Activated CD4-positive, alpha-beta T cell treated with anti-CD3 and anti-CD28 coated beads, Interleukin-2, amount 50 U/mL, for 16 hours (primary cell): Measurements from ENCODE around the gene FKBP10.
"Not testable (repeated sequence)": the region's sequence is repeated elsewhere in the genome, so short reads cannot be mapped to it uniquely, and the experiment has no call there.

ENCODE experiments used
- DNase-seq: peaks from one replicate; pipeline ENCODE4 v3.0.0-alpha.2; 2020

FKBP10 gene, protein sequence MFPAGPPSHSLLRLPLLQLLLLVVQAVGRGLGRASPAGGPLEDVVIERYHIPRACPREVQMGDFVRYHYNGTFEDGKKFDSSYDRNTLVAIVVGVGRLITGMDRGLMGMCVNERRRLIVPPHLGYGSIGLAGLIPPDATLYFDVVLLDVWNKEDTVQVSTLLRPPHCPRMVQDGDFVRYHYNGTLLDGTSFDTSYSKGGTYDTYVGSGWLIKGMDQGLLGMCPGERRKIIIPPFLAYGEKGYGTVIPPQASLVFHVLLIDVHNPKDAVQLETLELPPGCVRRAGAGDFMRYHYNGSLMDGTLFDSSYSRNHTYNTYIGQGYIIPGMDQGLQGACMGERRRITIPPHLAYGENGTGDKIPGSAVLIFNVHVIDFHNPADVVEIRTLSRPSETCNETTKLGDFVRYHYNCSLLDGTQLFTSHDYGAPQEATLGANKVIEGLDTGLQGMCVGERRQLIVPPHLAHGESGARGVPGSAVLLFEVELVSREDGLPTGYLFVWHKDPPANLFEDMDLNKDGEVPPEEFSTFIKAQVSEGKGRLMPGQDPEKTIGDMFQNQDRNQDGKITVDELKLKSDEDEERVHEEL

DNA sequence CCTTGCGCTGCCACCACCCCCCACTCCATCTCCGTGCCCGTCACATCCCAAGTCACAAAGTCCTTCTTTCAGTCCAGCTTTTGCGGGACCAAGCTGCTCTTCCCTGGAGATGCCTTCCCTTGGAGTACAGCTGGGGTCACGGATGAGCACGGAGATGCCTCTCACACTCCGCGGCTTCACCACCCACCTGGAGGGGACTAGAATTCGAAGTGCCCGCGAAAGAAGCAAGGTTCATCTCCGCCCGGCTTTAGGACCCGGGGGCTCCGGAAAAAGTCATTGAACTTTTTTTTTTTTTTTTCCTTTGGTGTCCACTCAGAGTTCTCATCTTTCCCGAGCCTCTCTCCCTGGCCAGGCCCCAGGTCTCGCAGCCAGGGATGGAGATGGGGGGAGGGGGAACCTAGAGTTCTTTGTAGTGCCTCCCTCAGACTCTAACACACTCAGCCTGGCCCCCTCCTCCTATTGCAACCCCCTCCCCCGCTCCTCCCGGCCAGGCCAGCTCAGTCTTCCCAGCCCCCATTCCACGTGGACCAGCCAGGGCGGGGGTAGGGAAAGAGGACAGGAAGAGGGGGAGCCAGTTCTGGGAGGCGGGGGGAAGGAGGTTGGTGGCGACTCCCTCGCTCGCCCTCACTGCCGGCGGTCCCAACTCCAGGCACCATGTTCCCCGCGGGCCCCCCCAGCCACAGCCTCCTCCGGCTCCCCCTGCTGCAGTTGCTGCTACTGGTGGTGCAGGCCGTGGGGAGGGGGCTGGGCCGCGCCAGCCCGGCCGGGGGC lies at the start of gene FKBP10:
TSS of gene FKBP10 (plus strand) at position 624 of the 771 bp plus-strand sequence. CDS start at position 655, 31 bp downstream.
- DNase-seq: no peak

- DNase-seq: no peak
These were observed 49.5 kb upstream of the FKBP10 start for GRCh38 chr17:41763327-41763726.

DNA sequence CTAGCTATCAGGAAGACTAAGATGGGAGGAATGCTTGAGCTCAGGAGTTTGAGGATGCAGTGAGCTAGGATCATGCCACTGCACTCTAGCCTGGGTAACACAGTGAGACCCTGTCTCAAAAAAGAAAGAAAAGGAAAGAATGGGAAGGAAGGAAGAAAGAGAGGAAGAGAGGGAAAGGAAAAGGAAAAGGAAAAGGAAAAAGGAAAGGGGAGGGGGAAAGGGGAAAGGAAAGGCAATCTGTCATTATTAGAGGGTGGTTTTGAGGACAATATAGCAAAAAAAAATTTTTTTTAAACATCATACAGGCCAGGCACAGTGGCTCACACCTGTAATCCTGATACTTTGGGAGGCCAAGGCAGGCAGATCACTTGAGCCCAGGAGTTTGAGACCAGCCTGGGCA lies 46.7 kb upstream of the FKBP10 start:
- DNase-seq: no peak

GRCh38 chr17:41767324-41768042 lies 45.3 kb upstream of the FKBP10 start:
- no peak for DNase-seq

- no peak for DNase-seq
These were observed 44.0 kb upstream of the FKBP10 start for GRCh38 chr17:41768682-41769288.

DNA sequence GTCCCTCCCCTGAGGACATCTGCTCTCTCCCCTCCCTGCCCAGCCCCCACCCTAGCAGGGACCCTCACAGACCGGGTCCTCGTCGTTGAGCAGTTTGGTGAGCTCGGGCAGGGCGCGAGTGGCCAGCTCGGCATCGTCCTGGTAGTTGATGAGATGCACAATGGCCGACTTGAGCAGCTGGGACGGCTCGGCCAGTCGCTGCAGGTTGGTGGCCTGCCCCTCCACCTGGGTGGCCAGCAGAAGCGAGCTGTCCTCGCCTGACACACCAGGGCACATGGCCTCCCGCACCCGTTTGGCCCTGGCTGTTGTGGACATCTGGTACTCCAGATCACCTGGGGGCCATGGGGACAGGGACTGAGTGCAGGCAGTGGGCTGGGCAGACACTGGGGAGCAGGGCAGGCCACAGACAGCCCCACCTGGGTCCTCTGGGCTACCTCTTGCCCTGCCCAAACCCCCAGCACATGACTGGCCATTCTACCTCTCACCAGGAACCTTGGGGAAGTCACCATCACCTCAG lies 43.4 kb upstream of the FKBP10 start:
- DNase-seq: no peak

GRCh38 chr17:41769985-41770384 lies 42.8 kb upstream of the FKBP10 start:
- no peak for DNase-seq

GRCh38 chr17:41771389-41772206 lies 41.2 kb upstream of the FKBP10 start:
- no peak for DNase-seq

- no peak for DNase-seq
These were observed 40.6 kb upstream of the FKBP10 start for GRCh38 chr17:41772218-41772585.

- DNase-seq: no peak
These were observed 40.1 kb upstream of the FKBP10 start for GRCh38 chr17:41772586-41773189.

DNA sequence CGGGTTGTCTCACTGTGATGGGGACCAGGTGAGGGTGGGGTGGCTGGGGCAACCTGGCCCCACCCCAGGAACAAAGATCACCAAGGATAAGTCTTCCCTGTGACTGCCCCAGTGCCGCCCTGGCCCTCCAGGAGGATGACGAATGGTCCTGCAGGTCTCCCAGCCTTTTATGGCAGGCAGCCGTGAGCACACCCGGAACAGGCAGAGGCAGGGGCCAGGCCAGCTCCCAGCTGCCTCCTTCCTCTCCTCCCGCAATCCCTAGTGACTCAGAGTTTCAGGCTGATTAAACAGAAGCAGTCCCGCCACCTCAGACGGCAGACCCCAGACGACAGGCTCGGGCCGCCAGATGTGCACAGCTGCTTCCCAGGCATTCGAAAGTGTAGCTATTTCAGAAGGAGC lies 39.6 kb upstream of the FKBP10 start:
- DNase-seq: no peak

DNA sequence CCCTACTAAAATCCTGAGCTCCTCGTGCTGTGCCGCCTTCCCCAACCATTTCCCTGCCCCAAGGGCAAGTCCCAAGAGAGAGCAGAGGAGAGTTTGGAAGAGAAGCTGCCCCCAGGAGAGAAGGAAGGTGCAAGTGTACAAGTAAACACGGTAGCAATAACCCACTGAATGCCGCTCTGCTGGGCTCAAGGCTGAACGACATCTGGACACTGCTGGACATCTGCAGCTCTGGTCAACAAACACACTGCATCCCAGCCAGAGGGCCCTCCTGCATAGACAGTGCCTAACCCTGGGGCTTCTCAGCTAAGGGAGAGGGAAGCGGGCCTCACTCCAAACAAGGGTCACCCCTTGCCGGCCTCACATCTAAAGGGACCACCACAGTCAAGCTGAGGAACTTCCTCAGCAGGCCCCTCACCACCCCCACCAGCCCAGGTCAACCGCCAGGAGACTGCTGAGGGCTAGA lies 39.0 kb upstream of the FKBP10 start:
- DNase-seq: no peak

GRCh38 chr17:41775394-41776226 lies 37.2 kb upstream of the FKBP10 start:
- DNase-seq: no peak

- not testable (repeated sequence) for DNase-seq
These were observed 36.4 kb upstream of the FKBP10 start for GRCh38 chr17:41776262-41776900.

GRCh38 chr17:41777157-41777573 lies 35.6 kb upstream of the FKBP10 start:
- DNase-seq: no peak

DNA sequence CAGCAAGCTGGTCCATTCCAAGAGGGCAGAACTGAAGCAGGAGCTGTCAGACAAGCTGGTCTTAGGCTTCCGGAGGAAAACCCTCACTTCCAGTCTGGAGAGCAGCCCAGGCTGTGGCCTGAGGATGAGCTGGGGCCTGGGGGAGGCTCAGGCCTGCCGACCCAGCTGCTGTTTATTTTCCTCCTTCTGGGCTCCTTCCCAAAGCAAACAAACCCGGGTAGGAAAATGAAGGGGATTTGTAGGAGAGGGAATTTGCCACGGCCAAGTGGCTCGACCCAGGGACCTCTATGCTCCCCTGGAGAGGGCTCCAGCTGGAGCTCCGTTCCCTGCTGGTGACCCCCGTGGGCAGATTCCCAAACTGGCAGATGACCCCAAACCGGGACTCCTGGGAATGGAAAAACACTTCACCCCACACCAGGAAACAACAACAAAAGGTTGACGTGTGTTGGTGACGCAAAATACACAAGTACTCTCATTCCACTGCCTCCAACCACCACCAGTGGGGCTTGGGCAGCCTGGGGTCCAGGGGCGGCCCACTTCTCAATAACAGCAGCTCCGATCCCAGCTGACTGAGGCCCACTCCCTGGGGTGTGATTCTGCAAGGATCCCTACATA lies 35.1 kb upstream of the FKBP10 start:
- DNase-seq: no peak

- DNase-seq: no peak
These were observed 32.9 kb upstream of the FKBP10 start for GRCh38 chr17:41779954-41780353.

DNA sequence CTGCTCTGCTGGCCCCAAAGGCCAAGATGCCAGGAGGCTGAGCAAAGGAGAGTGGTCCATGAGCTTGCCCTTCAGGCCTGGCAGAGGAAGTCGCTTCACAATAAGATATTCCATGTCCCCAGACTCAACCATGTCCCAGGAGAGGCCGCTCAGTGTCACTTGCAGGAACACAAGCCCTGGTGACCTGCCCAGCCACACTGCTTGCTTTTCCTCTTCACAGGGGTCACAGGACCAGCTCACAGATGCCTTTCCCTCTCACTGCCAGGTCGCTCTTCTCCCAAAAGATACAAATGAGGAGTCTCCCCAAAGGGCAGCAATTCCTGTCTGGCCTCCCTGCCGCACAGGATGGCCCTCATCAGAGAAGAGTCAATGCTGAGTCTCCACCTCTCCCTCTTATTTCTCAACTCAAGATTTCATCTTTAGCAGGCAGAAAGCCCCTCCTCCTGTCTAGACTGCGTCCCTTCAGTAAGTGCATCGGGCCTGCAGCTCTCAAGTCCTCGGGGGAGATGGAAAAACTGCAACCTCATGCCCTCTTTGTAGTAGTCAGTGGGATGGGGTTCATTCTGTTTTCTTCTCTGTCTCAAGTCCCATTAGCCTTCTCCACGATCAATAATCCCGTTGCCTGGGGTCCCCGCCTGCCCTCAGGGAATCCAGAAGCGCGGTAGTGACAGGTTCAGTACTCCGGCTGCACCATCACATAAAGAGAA lies 31.2 kb upstream of the FKBP10 start:
- no peak for DNase-seq
